SK-N-MC (cell line): ENCODE results near the gene SLC45A2.

Source experiments
- DNase-seq: peaks from one replicate; pipeline ENCODE4 v3.0.0-alpha.2; 2011; ENCODE audit warnings: low read depth, low spot score
- H3K27ac ChIP-seq: fragments of 200-600 bp; sonication (generic); 2 replicates; pipeline ENCODE4 v1.5.1; 2016; ENCODE audit warnings: mixed run types
- H3K36me3 ChIP-seq: fragments of 200-600 bp; sonication (generic); 2 replicates; pipeline ENCODE4 v1.6.1; 2017; ENCODE audit warnings: antibody characterized with exemption, low read length, mixed read lengths; ENCODE audit not compliant: insufficient read depth
- H3K4me3 ChIP-seq: fragments of 200-600 bp; sonication (generic); 2 replicates; pipeline ENCODE4 v1.5.1; 2016
- H3K9ac ChIP-seq: fragments of 200-600 bp; sonication (generic); 2 replicates; pipeline ENCODE4 v1.8.0; 2017; ENCODE audit warnings: mixed run types, mixed read lengths; ENCODE audit not compliant: insufficient read length
- H3K9me3 ChIP-seq: fragments of 200-600 bp; sonication (generic); 2 replicates; pipeline ENCODE4 v1.6.1; 2017; ENCODE audit warnings: low read depth, mild to moderate bottlenecking, antibody characterized with exemption, low read length, moderate library complexity, mixed read lengths
- EZH2 ChIP-seq: fragments of 200-600 bp; sonication (generic); IDR thresholded peaks from one replicate; pipeline ENCODE4 v1.6.1; 2017; ENCODE audit warnings: antibody characterized with exemption
- FOXP2 ChIP-seq: optimal IDR thresholded peaks from 2 replicates; pipeline ENCODE3; 2011; ENCODE audit warnings: mild to moderate bottlenecking, moderate library complexity; ENCODE audit not compliant: insufficient read depth; ENCODE audit errors: extremely low read length, control extremely low read depth
- POLR2AphosphoS5 ChIP-seq: IDR thresholded peaks from 2 replicates; pipeline ENCODE4 v1.6.1; 2012; ENCODE audit warnings: mild to moderate bottlenecking, low read depth, low read length, borderline replicate concordance

The SLC45A2 gene

DNA sequence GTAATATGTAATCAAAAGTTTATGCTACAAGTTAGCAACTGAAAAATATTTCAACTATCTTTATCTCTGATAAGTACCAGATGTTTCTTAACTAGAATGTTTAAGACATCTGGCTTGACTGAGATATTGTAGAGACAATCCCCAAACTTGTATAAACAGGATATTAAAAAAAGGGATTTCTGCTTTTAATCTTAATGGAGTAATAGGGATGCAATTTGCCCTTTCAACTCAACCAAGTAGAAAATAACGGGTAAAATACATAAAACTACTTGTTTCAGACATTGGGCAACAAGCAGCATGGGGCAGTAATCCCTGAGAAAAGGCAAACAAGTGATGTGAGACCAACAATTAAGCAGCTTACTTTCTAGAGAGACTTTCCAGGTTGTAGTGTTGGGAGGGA is 83.3 kb downstream of the SLC45A2 start:
- no peaks in the 10 kb centered on the region for H3K9me3 ChIP-seq
- TF ChIP-seq EZH2 (no peak), POLR2AphosphoS5 (no peak), FOXP2 (no peak)

More for the DNA sequence above, 83.3 kb downstream of the SLC45A2 start:
- H3K9ac ChIP-seq = no peak overlapping the region
- no peak overlapping the region for H3K4me3 ChIP-seq
- no peaks in the 10 kb centered on the region for H3K36me3 ChIP-seq
- DNase-seq = no peak
- no peak overlapping the region for H3K27ac ChIP-seq
